ENCODE results near the gene PTH.

PTH gene

GRCh38 chr11:13462901-13463778 is 32.7 kb downstream of the PTH start, which contains the start of gene BTBD10:
BTBD10 (minus strand) TSS chr11:13463222; CDS start chr11:13445124, 18,098 bp downstream.
- Histone ChIP-seq H3K9me3 (ENCODE audit: low read depth, low read length) (no peaks in the 10 kb centered on the region), H3K9ac (ENCODE audit: insufficient read length) (peak within 1 kb of the TSS; percentile 82), H3K4me3 (peak within 1 kb of the TSS; percentile 86), H3K27ac (no peak within 1 kb of the TSS), H3K36me3 (ENCODE audit: insufficient read depth, low read length) (no peaks in the 10 kb centered on the region)
- TF ChIP-seq FOXP2 (optimal IDR thresholded peaks at IDR 0.05; ENCODE audit: control extremely low read depth, extremely low read length, insufficient read depth) (peak; percentile 44), EZH2 (IDR thresholded peaks at IDR 0.05) (no peak), POLR2AphosphoS5 (IDR thresholded peaks at IDR 0.05; ENCODE audit: borderline replicate concordance, low read depth, low read length) (peak; percentile 96; the same call in 1 of the 2 replicates)
- peak; percentile 57 for DNase-seq (ENCODE audit: low read depth, low spot score)

- Histone ChIP-seq H3K9ac (ENCODE audit: insufficient read length) (peak overlapping the region; percentile 82), H3K27ac (no peak overlapping the region), H3K36me3 (ENCODE audit: insufficient read depth, low read length) (no peaks in the 10 kb centered on the region), H3K9me3 (ENCODE audit: low read depth, low read length) (no peaks in the 10 kb centered on the region), H3K4me3 (peak overlapping the region; percentile 86)
- DNase-seq (ENCODE audit: low read depth, low spot score), result no peak
- TF ChIP-seq POLR2AphosphoS5 (IDR thresholded peaks at IDR 0.05; ENCODE audit: borderline replicate concordance, low read depth, low read length), result no peak
- TF ChIP-seq FOXP2 (optimal IDR thresholded peaks at IDR 0.05; ENCODE audit: control extremely low read depth, extremely low read length, insufficient read depth), result no peak
- TF ChIP-seq EZH2 (IDR thresholded peaks at IDR 0.05), result no peak
Observed at GRCh38 chr11:13462311-13462900, 33.4 kb downstream of the PTH start.

- Histone ChIP-seq H3K4me3 (no peak overlapping the region), H3K27ac (no peak overlapping the region), H3K36me3 (ENCODE audit: insufficient read depth, low read length) (no peaks in the 10 kb centered on the region), H3K9ac (ENCODE audit: insufficient read length) (no peak overlapping the region), H3K9me3 (ENCODE audit: low read depth, low read length) (no peaks in the 10 kb centered on the region)
- DNase-seq (ENCODE audit: low read depth, low spot score), result no peak
- TF ChIP-seq FOXP2 (optimal IDR thresholded peaks at IDR 0.05; ENCODE audit: control extremely low read depth, extremely low read length, insufficient read depth) (no peak), POLR2AphosphoS5 (IDR thresholded peaks at IDR 0.05; ENCODE audit: borderline replicate concordance, low read depth, low read length) (no peak), EZH2 (IDR thresholded peaks at IDR 0.05) (no peak)
Observed at GRCh38 chr11:13461291-13461690, 34.5 kb downstream of the PTH start.

- H3K9me3 ChIP-seq (ENCODE audit: low read depth, low read length), result no peaks in the 10 kb centered on the region
- H3K36me3 ChIP-seq (ENCODE audit: insufficient read depth, low read length), result no peaks in the 10 kb centered on the region
- DNase-seq (ENCODE audit: low read depth, low spot score), result no peak
- TF ChIP-seq EZH2 (IDR thresholded peaks at IDR 0.05), result no peak
- no peak for TF ChIP-seq POLR2AphosphoS5 (IDR thresholded peaks at IDR 0.05; ENCODE audit: borderline replicate concordance, low read depth, low read length)
- TF ChIP-seq FOXP2 (optimal IDR thresholded peaks at IDR 0.05; ENCODE audit: control extremely low read depth, extremely low read length, insufficient read depth), result no peak
- H3K4me3 ChIP-seq, result no peak overlapping the region
- H3K9ac ChIP-seq (ENCODE audit: insufficient read length), result no peak overlapping the region
- H3K27ac ChIP-seq, result no peak overlapping the region
Observed at GRCh38 chr11:13450832-13451397, 44.9 kb downstream of the PTH start.

- H3K36me3 ChIP-seq (ENCODE audit: insufficient read depth, low read length), result no peaks in the 10 kb centered on the region
- DNase-seq (ENCODE audit: low read depth, low spot score), result no peak
- TF ChIP-seq POLR2AphosphoS5 (IDR thresholded peaks at IDR 0.05; ENCODE audit: borderline replicate concordance, low read depth, low read length) (no peak), FOXP2 (optimal IDR thresholded peaks at IDR 0.05; ENCODE audit: control extremely low read depth, extremely low read length, insufficient read depth) (no peak), EZH2 (IDR thresholded peaks at IDR 0.05) (no peak)
- H3K9ac ChIP-seq (ENCODE audit: insufficient read length), result no peak overlapping the region
- H3K9me3 ChIP-seq (ENCODE audit: low read depth, low read length), result no peaks in the 10 kb centered on the region
- H3K27ac ChIP-seq, result no peak overlapping the region
- H3K4me3 ChIP-seq, result no peak overlapping the region
Observed at GRCh38 chr11:13449522-13449921, 46.3 kb downstream of the PTH start.

- no peaks in the 10 kb centered on the region for H3K9me3 ChIP-seq (ENCODE audit: low read depth, low read length)
Observed at GRCh38 chr11:13448876-13449275, 46.9 kb downstream of the PTH start.

GRCh38 chr11:13446444-13446843 is 49.4 kb downstream of the PTH start:
- Histone ChIP-seq H3K9me3 (ENCODE audit: low read depth, low read length) (no peaks in the 10 kb centered on the region), H3K9ac (ENCODE audit: insufficient read length) (no peak overlapping the region), H3K36me3 (ENCODE audit: insufficient read depth, low read length) (no peaks in the 10 kb centered on the region), H3K4me3 (no peak overlapping the region), H3K27ac (no peak overlapping the region; the same call in 1 of the 2 replicates)
- no peak for DNase-seq (ENCODE audit: low read depth, low spot score)
- TF ChIP-seq POLR2AphosphoS5 (IDR thresholded peaks at IDR 0.05; ENCODE audit: borderline replicate concordance, low read depth, low read length) (no peak), FOXP2 (optimal IDR thresholded peaks at IDR 0.05; ENCODE audit: control extremely low read depth, extremely low read length, insufficient read depth) (no peak), EZH2 (IDR thresholded peaks at IDR 0.05) (no peak)

More at GRCh38 chr11:13448876-13449275, 46.9 kb downstream of the PTH start:
- no peak overlapping the region for H3K4me3 ChIP-seq
- H3K27ac ChIP-seq, result no peak overlapping the region
- TF ChIP-seq FOXP2 (optimal IDR thresholded peaks at IDR 0.05; ENCODE audit: control extremely low read depth, extremely low read length, insufficient read depth) (no peak), EZH2 (IDR thresholded peaks at IDR 0.05) (no peak), POLR2AphosphoS5 (IDR thresholded peaks at IDR 0.05; ENCODE audit: borderline replicate concordance, low read depth, low read length) (no peak)
- no peak overlapping the region for H3K9ac ChIP-seq (ENCODE audit: insufficient read length)
- H3K36me3 ChIP-seq (ENCODE audit: insufficient read depth, low read length), result no peaks in the 10 kb centered on the region
- DNase-seq (ENCODE audit: low read depth, low spot score), result no peak

- Histone ChIP-seq H3K36me3 (ENCODE audit: insufficient read depth, low read length) (no peaks in the 10 kb centered on the region), H3K27ac (no peak overlapping the region), H3K9ac (ENCODE audit: insufficient read length) (no peak overlapping the region), H3K4me3 (no peak overlapping the region), H3K9me3 (ENCODE audit: low read depth, low read length) (no peaks in the 10 kb centered on the region)
- no peak for DNase-seq (ENCODE audit: low read depth, low spot score)
- TF ChIP-seq POLR2AphosphoS5 (IDR thresholded peaks at IDR 0.05; ENCODE audit: borderline replicate concordance, low read depth, low read length), result no peak
- TF ChIP-seq FOXP2 (optimal IDR thresholded peaks at IDR 0.05; ENCODE audit: control extremely low read depth, extremely low read length, insufficient read depth), result no peak
- TF ChIP-seq EZH2 (IDR thresholded peaks at IDR 0.05), result no peak
Observed at GRCh38 chr11:13445588-13445987, 50.2 kb downstream of the PTH start.

Measured in SK-N-MC (cell line).